CD4-positive, alpha-beta T cell (primary cell): ENCODE results near the gene FOXO3. TPM values are rescaled to one million over a fixed set of nuclear protein-coding genes. Genes with fewer than 3 reads are reported as not detected.

ENCODE experiments used
- ATAC-seq: fragments of 200-7000 bp; cut with Tn5 transposase; one replicate; pipeline ENCODE4 v1.10.0; 2022; ENCODE audit warnings: mild to moderate bottlenecking; ENCODE audit not compliant: poor library complexity
- CTCF ChIA-PET: fragments of 350-600 bp; sonication (Branson Sonifier 250); formaldehyde crosslinking; loops from one replicate; lab custom pipeline; 2021; ENCODE audit warnings: antibody characterized with exemption, inconsistent platforms; lab: Charles Lee
- POLR2A ChIA-PET: fragments of 350-600 bp; sonication (Branson Sonifier 250); formaldehyde crosslinking; loops from one replicate; lab custom pipeline; 2021; ENCODE audit warnings: antibody characterized with exemption, inconsistent platforms; lab: Charles Lee
- DNase-seq, 14 experiments: peaks; one replicate each; pipeline ENCODE4 v3.0.0-alpha.2; 2013 to 2020; ENCODE audit warnings: mixed read lengths in 2 of 14
- H3K27ac ChIP-seq, 2 donors: one replicate each; pipeline versions ENCODE4 v1.5.1 to v1.7.0; 2013; ENCODE audit warnings: low read length in 2 of 2, low read depth in 1 of 2, mild to moderate bottlenecking in 1 of 2
- H3K27me3 ChIP-seq, 2 experiments: 1 replicate in 1 of 2; 2 replicates in 1 of 2; pipeline versions ENCODE4 v1.6.1 to v1.7.0; 2013; ENCODE audit warnings: low read length in 2 of 2, control low read depth in 1 of 2, mild to moderate bottlenecking in 1 of 2, moderate library complexity in 1 of 2; ENCODE audit not compliant: insufficient read depth in 2 of 2, control insufficient read depth in 1 of 2
- H3K36me3 ChIP-seq: one replicate; pipeline ENCODE4 v1.6.1; 2013; ENCODE audit warnings: low read length, control low read depth; ENCODE audit not compliant: insufficient read depth
- H3K4me1 ChIP-seq: one replicate; pipeline ENCODE4 v1.6.1; 2013; ENCODE audit warnings: low read length, control low read depth; ENCODE audit not compliant: insufficient read depth
- H3K4me3 ChIP-seq: one replicate; pipeline ENCODE4 v1.5.1; 2013; ENCODE audit warnings: mild to moderate bottlenecking, low read length, moderate library complexity
- H3K9me3 ChIP-seq, 2 experiments: 1 replicate in 1 of 2; 2 replicates in 1 of 2; pipeline versions ENCODE4 v1.6.1 to v1.7.0; 2013; ENCODE audit warnings: low read length in 2 of 2, mild to moderate bottlenecking in 2 of 2, control low read depth in 1 of 2, moderate library complexity in 1 of 2; ENCODE audit not compliant: control insufficient read depth in 1 of 2, insufficient read depth in 1 of 2
- H3K27ac Mint-ChIP-seq: one replicate; pipeline ENCODE4 v1.8.0; 2020; ENCODE audit warnings: mixed read lengths
- H3K27me3 Mint-ChIP-seq: one replicate; pipeline ENCODE4 v1.8.0; 2021; ENCODE audit warnings: mixed read lengths
- H3K36me3 Mint-ChIP-seq: one replicate; pipeline ENCODE4 v1.8.0; 2021; ENCODE audit warnings: low read depth, mixed read lengths
- H3K4me1 Mint-ChIP-seq: one replicate; pipeline ENCODE4 v1.8.0; 2021; ENCODE audit warnings: low read depth, mixed read lengths
- H3K4me3 Mint-ChIP-seq: one replicate; pipeline ENCODE4 v1.8.0; 2020; ENCODE audit warnings: mild to moderate bottlenecking, mixed read lengths
- H3K9me3 Mint-ChIP-seq: one replicate; pipeline ENCODE4 v1.8.0; 2020; ENCODE audit warnings: mixed read lengths
- intact Hi-C, 2 experiments: fragments of 100-400 bp; cut with DNase I in 1 of 2; cut with micrococcal nuclease in 1 of 2; formaldehyde crosslinking; loops; one replicate each; pipeline versions ENCODE4 v1.15.1 to v1.9.0; 2023 to 2025; cut with DNase I, micrococcal nuclease
- total RNA-seq, 174 experiments: library from RNA in 2 of 174; stranded (reverse) in 2 of 174; gene quantifications; one replicate each; pipeline ENCODE4 v1.2.3 and lab custom pipeline; 2021 to 2026
- TF ChIP-seq, protein P1 (sequence below): fragments of 200-600 bp; IDR thresholded peaks from one replicate; pipeline ENCODE4 v1.8.0; 2022; ENCODE audit warnings: antibody characterized with exemption, mild to moderate bottlenecking

FOXO3 gene
- total RNA-seq, 2 experiments from 2014 or later, result 24.3 to 25.3 TPM

GRCh38 chr6:108589244-108589791, 28.6 kb downstream of the FOXO3 start:
- H3K27ac ChIP-seq, result no peak overlapping the region
- CTCF ChIA-PET, result no interaction called here
- H3K4me3 Mint-ChIP-seq, result no peak overlapping the region

GRCh38 chr6:108591040-108591816, 30.5 kb downstream of the FOXO3 start:
- ChIA-PET POLR2A (interaction anchor here (0.6 to 1.1 kb wide), 2 partner anchors 16 to 25 kb away, joined by 3 read pairs; no protein-coding TSS in a partner anchor), CTCF (interaction anchor here (1.2 kb wide), 1 partner anchor 31 kb away, joined by 3 read pairs; the partner anchor contains the start of gene FOXO3)
- TF ChIP-seq, protein P1, sequence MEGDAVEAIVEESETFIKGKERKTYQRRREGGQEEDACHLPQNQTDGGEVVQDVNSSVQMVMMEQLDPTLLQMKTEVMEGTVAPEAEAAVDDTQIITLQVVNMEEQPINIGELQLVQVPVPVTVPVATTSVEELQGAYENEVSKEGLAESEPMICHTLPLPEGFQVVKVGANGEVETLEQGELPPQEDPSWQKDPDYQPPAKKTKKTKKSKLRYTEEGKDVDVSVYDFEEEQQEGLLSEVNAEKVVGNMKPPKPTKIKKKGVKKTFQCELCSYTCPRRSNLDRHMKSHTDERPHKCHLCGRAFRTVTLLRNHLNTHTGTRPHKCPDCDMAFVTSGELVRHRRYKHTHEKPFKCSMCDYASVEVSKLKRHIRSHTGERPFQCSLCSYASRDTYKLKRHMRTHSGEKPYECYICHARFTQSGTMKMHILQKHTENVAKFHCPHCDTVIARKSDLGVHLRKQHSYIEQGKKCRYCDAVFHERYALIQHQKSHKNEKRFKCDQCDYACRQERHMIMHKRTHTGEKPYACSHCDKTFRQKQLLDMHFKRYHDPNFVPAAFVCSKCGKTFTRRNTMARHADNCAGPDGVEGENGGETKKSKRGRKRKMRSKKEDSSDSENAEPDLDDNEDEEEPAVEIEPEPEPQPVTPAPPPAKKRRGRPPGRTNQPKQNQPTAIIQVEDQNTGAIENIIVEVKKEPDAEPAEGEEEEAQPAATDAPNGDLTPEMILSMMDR, result no peak
- Mint-ChIP-seq H3K4me3 (no peak overlapping the region), H3K27me3 (no peaks in the 10 kb centered on the region), H3K4me1 (peaks cover 85% of the 10 kb centered on the region), H3K36me3 (no peaks in the 10 kb centered on the region), H3K9me3 (no peaks in the 10 kb centered on the region), H3K27ac (no peak overlapping the region)
- H3K4me3 ChIP-seq, result no peak overlapping the region
- ATAC-seq (no peak), DNase-seq (no peak)
- peaks cover 26% of the 10 kb centered on the region for H3K4me1 ChIP-seq
- no peaks in the 10 kb centered on the region for H3K27me3 ChIP-seq
- no peaks in the 10 kb centered on the region for H3K9me3 ChIP-seq
- H3K27ac ChIP-seq, result no peak overlapping the region
- intact Hi-C loops, result loop anchor here in 1 of 2 experiments (5.0 kb wide), 1 partner anchor 34 kb away; no protein-coding TSS in a partner anchor
- no peaks in the 10 kb centered on the region for H3K36me3 ChIP-seq

More at GRCh38 chr6:108589244-108589791, 28.6 kb downstream of the FOXO3 start:
- ATAC-seq (no peak), DNase-seq (peak in 3 of 14 experiments; percentile 10 to 61 (median 48))
- TF ChIP-seq, protein P1, result no peak
- Mint-ChIP-seq H3K4me1 (peaks cover 70% of the 10 kb centered on the region), H3K9me3 (no peaks in the 10 kb centered on the region), H3K36me3 (no peaks in the 10 kb centered on the region), H3K27me3 (no peaks in the 10 kb centered on the region), H3K27ac (peak overlapping the region; percentile 19)
- POLR2A ChIA-PET, result interaction anchor here (1.4 to 1.9 kb wide), 3 partner anchors 12 to 30 kb away, joined by 3 to 10 read pairs (median 3); no protein-coding TSS in a partner anchor
- intact Hi-C loops, result no loop called here
- H3K27me3 ChIP-seq, result no peaks in the 10 kb centered on the region
- H3K4me1 ChIP-seq, result peaks cover 29% of the 10 kb centered on the region
- H3K9me3 ChIP-seq, result no peaks in the 10 kb centered on the region
- H3K36me3 ChIP-seq, result no peaks in the 10 kb centered on the region
- no peak overlapping the region for H3K4me3 ChIP-seq

GRCh38 chr6:108592371-108593337, 31.9 kb downstream of the FOXO3 start:
- Histone ChIP-seq H3K4me3 (no peak overlapping the region), H3K27me3 (no peaks in the 10 kb centered on the region), H3K4me1 (peaks cover 22% of the 10 kb centered on the region), H3K36me3 (no peaks in the 10 kb centered on the region), H3K27ac (no peak overlapping the region), H3K9me3 (no peaks in the 10 kb centered on the region)
- Mint-ChIP-seq H3K36me3 (no peaks in the 10 kb centered on the region), H3K27me3 (no peaks in the 10 kb centered on the region), H3K9me3 (no peaks in the 10 kb centered on the region), H3K4me1 (peaks cover 82% of the 10 kb centered on the region), H3K4me3 (peak overlapping the region; percentile 9), H3K27ac (no peak overlapping the region)
- TF ChIP-seq, protein P1, result no peak
- intact Hi-C loops, result loop anchor here in 1 of 2 experiments (5.0 kb wide), 1 partner anchor 35 kb away; no protein-coding TSS in a partner anchor
- CTCF ChIA-PET, result interaction anchor here (0.7 kb wide), 1 partner anchor 34 kb away, joined by 3 read pairs; no protein-coding TSS in a partner anchor
- peak in 13 of 14 experiments; percentile 9 to 83 (median 21) for DNase-seq
- POLR2A ChIA-PET, result interaction anchor here (0.6 to 2.0 kb wide), 3 partner anchors 17 to 504 kb away, joined by 3 to 22 read pairs (median 3); partner anchors contain the start of gene FOXO3
- peak; percentile 91 for ATAC-seq
